ENCODE results near the gene CCDC88B. TPM values are rescaled to one million over a fixed set of nuclear protein-coding genes. Genes with fewer than 3 reads are reported as not detected.

The CCDC88B gene
- total and polyA plus RNA-seq, 2 of the 8 experiments (the other 6 are each of a cell fraction or from before 2014, with no cell fraction given): 5.9 to 12.5 TPM

GRCh38 chr11:64383580-64383979 is 43.6 kb downstream of the CCDC88B start:
- no peak overlapping the region for H2BK20ac ChIP-seq (ENCODE audit: low read length)
- peaks cover 7% of the 10 kb centered on the region; the same call in 1 of the 2 replicates for H3K23me2 ChIP-seq (ENCODE audit: low read depth, low read length)
- H3K14ac ChIP-seq (ENCODE audit: insufficient read length): no peak overlapping the region
- FAIRE-seq (no peak), DNase-seq (ENCODE audit: low read depth in 1 of 2, low spot score in 2 of 2) (no peak)
- H2BK5ac ChIP-seq (ENCODE audit: low read depth, low read length): no peak overlapping the region
- H3K23ac ChIP-seq (ENCODE audit: insufficient read length): no peak overlapping the region
- no peak overlapping the region for H2BK15ac ChIP-seq (ENCODE audit: low read length)
- H3K36me3 ChIP-seq (ENCODE audit: control insufficient read depth in 2 of 4, insufficient read depth in 4 of 4, low read length in 3 of 4): peaks cover 0 to 3% (median 0%) of the 10 kb centered on the region in 4 experiments; a peak in 1 of 8 replicates
- TF ChIP-seq CBX5 (IDR thresholded peaks at IDR 0.05; ENCODE audit: low read depth, low read length) (no peak), EP300 (IDR thresholded peaks at IDR 0.05; ENCODE audit: borderline replicate concordance in 1 of 2, low read depth in 2 of 2, low read length in 2 of 2) (no peak), ASH2L (IDR thresholded peaks at IDR 0.05; ENCODE audit: low read length) (no peak), NANOG (IDR thresholded peaks at IDR 0.05; ENCODE audit: insufficient read depth, low read depth, low read length, poor library complexity, severe bottlenecking) (no peak), GTF2F1 (IDR thresholded peaks at IDR 0.05; ENCODE audit: borderline replicate concordance, low read depth, low read length) (no peak)
- no peak overlapping the region for H3K9ac ChIP-seq (replicated peaks in 1 of 4; ENCODE audit: extremely low read depth in 1 of 4, low read depth in 3 of 4, low read length in 3 of 4)
- H3K27ac ChIP-seq (ENCODE audit: low read depth, low read length): no peak overlapping the region
- H3K79me1 ChIP-seq (ENCODE audit: low read depth, low read length): no peaks in the 10 kb centered on the region; the same call in 1 of the 2 replicates
- no peak overlapping the region for H4K5ac ChIP-seq (ENCODE audit: insufficient read length, low read depth, low read length)
- H3K4me1 ChIP-seq (replicated peaks in 1 of 4; ENCODE audit: control insufficient read depth in 3 of 4, insufficient read depth in 4 of 4, low read length in 3 of 4): peaks cover 0 to 2% (median 0%) of the 10 kb centered on the region in 4 experiments; a peak in 4 of 7 replicates
- H3K79me2 ChIP-seq (ENCODE audit: control insufficient read depth in 1 of 2, insufficient read depth in 2 of 2, low read length in 2 of 2): no peaks in the 10 kb centered on the region
- H3K18ac ChIP-seq (ENCODE audit: extremely low read depth, low read length): no peak overlapping the region
- H2BK120ac ChIP-seq (replicated peaks; ENCODE audit: low read depth, low read length): no peak overlapping the region
- ChIA-PET CTCF (ENCODE audit: partially characterized antibody) (interaction anchor here (1.0 to 2.8 kb wide), 4 partner anchors 11 to 266 kb away, joined by 3 to 10 read pairs (median 4); no protein-coding TSS in a partner anchor), POLR2A (ENCODE audit: partially characterized antibody) (interaction anchor here (0.7 to 1.0 kb wide), 2 partner anchors 9 to 16 kb away, joined by 3 read pairs; no protein-coding TSS in a partner anchor)
- H3K4ac ChIP-seq (replicated peaks; ENCODE audit: insufficient read length, low read depth, low read length): no peak overlapping the region
- no peak overlapping the region for H3K4me3 ChIP-seq (ENCODE audit: extremely low read depth in 1 of 4, insufficient read depth in 2 of 4, low read depth in 3 of 4, low read length in 4 of 4)
- 53% methylated on average over 2 of the region's 2 CpGs; no CpG with 5 or more reads in 1 of the 2 experiments for WGBS, 2 experiments (ENCODE audit: extremely low coverage in 1 of 2, insufficient coverage in 1 of 2, insufficient read length in 1 of 2, insufficient replicate concordance in 2 of 2, low coverage in 1 of 2, low lambda C conversion rate in 2 of 2, missing lambda C conversion rate in 1 of 2)
- H3K4me2 ChIP-seq (ENCODE audit: insufficient read depth in 1 of 2, low read depth in 2 of 2, low read length in 2 of 2): no peak overlapping the region
- H4K91ac ChIP-seq (replicated peaks; ENCODE audit: insufficient read length, low read length): no peak overlapping the region
- no peak overlapping the region for H2AFZ ChIP-seq (ENCODE audit: low read length)
- H4K20me1 ChIP-seq (replicated peaks in 1 of 2; ENCODE audit: control insufficient read depth in 1 of 2, insufficient read depth in 2 of 2, low read length in 2 of 2): no peaks in the 10 kb centered on the region
- no peaks in the 10 kb centered on the region; a peak in 1 of 4 replicates for H3K9me3 ChIP-seq (ENCODE audit: insufficient read depth in 2 of 2, low read depth in 1 of 2, low read length in 1 of 2)
- no peaks in the 10 kb centered on the region; a peak in 1 of 7 replicates for H3K27me3 ChIP-seq (replicated peaks in 1 of 4; ENCODE audit: control insufficient read depth in 3 of 4, extremely low read depth in 1 of 4, insufficient read depth in 3 of 4, low read length in 3 of 4)
- H3K56ac ChIP-seq (replicated peaks; ENCODE audit: insufficient read length, low read depth, low read length): no peak overlapping the region
- no peak overlapping the region for H2AK5ac ChIP-seq (ENCODE audit: low read depth, low read length)
- H4K8ac ChIP-seq (ENCODE audit: extremely low read depth, insufficient read depth, low read length): no peak overlapping the region
- no peak overlapping the region for H2BK12ac ChIP-seq (ENCODE audit: low read depth, low read length)

All from H1 (cell line).